Measurements from ENCODE around the gene LAGE3. TPM values are rescaled to one million over a fixed set of nuclear protein-coding genes. Genes with fewer than 3 reads are reported as not detected.

Gene LAGE3, protein sequence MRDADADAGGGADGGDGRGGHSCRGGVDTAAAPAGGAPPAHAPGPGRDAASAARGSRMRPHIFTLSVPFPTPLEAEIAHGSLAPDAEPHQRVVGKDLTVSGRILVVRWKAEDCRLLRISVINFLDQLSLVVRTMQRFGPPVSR
- total RNA-seq (2013; cell fraction: nucleolus; rRNA removed) = 0.96 TPM in 1 of 2 replicates, not detected in the other
- 32.0 and 34.6 TPM in 2 replicates for total RNA-seq (2014; rRNA removed)
- 8.9 and 9.5 TPM in 2 replicates for total RNA-seq (2014; rRNA removed; fragmentation: Illumina TruSeq; extraction: Trizol)
- total RNA-seq (2021) = 26.2 and 27.6 TPM in 2 replicates
- 17.0 TPM for polyA plus RNA-seq (2011; ENCODE audit: low read depth)
- polyA plus RNA-seq (2011; rRNA removed) = 6.1 and 11.8 TPM in 2 replicates
- polyA plus RNA-seq (2011; cell fraction: cytosol; rRNA removed) = 19.7 and 23.9 TPM in 2 replicates
- 14.8 and 16.4 TPM in 2 replicates for polyA plus RNA-seq (2011; cell fraction: nucleus; rRNA removed)
- 19.0 and 19.9 TPM in 2 replicates for polyA plus RNA-seq (2012)
- 1.0 and 6.4 TPM in 2 replicates for polyA plus RNA-seq (2014; fragmentation: Illumina TruSeq; extraction: Trizol)
- polyA plus RNA-seq (2014; fragmentation: Nextera tagmentation; extraction: Ambion mirVana) = 10 to 100 TPM in 1 of 2 experiments, 1 to 10 TPM in 1; 5.3 to 10.2 TPM
- 28.5 and 31.7 TPM in 2 replicates for polyA plus RNA-seq (2014; rRNA removed)
- 10 to 100 TPM; 62.8 to 63.7 TPM for polyA plus RNA-seq (2016; fragmentation: Nextera tagmentation; extraction: Ambion mirVana)
- polyA minus RNA-seq (2011; rRNA and poly(A)+ RNA removed) = 2.2 and 5.6 TPM in 2 replicates
- polyA minus RNA-seq (2011; cell fraction: cytosol; rRNA and poly(A)+ RNA removed) = 3.4 and 3.5 TPM in 2 replicates
- 1.7 and 2.2 TPM in 2 replicates for polyA minus RNA-seq (2011; cell fraction: nucleus; rRNA and poly(A)+ RNA removed)
- percentile 52 among the genes with signal in this experiment for Bru-seq, nascent RNA
- percentile 80 among the genes with signal in this experiment for BruChase-seq, experiment 1, labeled RNA remaining after a 6-hour chase
- BruChase-seq, experiment 2, labeled RNA remaining after a 2-hour chase = percentile 67 among the genes with signal in this experiment
- long read RNA-seq, experiment 1, transcript LAGE3-201 (3 exons, 949 nt) = major isoform, 30 of 32 reads
- long read RNA-seq, experiment 1, partial matches to known transcripts = 0 of 32 reads
- long read RNA-seq, experiment 1, other reads (novel, unspliced or antisense) = 2 of 32 reads
- long read RNA-seq, experiment 2, partial matches to known transcripts = 0 of 2 reads
- long read RNA-seq, experiment 2, other reads (novel, unspliced or antisense) = 0 of 2 reads

DNA sequence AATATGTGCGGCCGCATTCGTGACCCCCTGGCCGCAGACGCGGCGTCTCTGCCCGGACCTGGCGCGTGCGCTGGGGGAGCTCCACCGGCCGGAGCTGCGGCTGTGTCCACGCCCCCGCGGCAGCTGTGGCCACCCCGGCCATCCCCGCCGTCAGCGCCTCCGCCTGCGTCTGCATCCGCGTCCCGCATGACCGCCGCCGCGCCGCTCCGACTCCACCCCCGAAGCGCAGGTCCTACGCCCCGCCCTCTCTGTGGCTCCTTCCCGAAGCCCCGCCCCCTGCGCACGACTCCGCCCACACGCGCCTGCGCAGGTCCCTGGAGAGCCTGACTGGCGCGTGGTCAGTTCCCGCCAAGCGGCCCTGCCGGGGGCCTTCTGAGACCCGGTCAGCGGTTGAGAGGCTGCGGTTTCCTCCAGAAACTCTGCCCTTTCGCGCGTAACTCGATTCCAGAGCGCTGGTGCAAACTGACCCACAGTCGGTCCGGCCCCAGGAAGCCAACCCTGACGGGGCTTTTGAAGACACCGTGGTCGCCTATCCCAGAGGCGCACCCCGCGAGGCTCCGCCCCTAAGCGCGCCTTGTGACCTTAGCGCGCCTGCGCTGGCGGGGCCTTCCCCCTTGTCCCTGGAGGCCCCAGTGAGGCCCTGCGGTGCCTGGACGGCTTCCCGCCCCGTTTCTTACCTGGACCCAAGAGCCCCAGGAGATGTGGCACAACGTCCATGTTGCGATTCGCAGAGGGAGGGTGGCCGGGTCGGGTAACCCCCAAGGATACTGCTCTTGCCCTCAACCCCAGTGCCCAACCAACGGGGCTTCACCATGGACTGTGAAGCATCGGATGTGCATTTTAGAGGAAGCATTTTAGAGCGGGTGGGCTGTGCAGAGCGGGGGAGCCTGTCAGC lies at the start of gene LAGE3:
Gene LAGE3, minus strand, starts transcription at position 554 of the 895 bp plus-strand sequence. Its CDS starts 366 bp downstream, at position 188.
- H2AFZ ChIP-seq (ENCODE audit: control insufficient read depth, low read depth, low read length) = peak within 1 kb of the TSS; percentile 80
- TF ChIP-seq GABPA (IDR thresholded peaks at IDR 0.05; ENCODE audit: low read depth) = no peak
- TF ChIP-seq SIN3A (IDR thresholded peaks at IDR 0.05; ENCODE audit: low read depth, low read length) = no peak
- no peak for TF ChIP-seq STAT3 (IDR thresholded peaks at IDR 0.05; ENCODE audit: low read depth, low read length)
- TF ChIP-seq TBL1XR1 (IDR thresholded peaks at IDR 0.05; ENCODE audit: low read depth, low read length) = no peak
- TF ChIP-seq POLR2A (IDR thresholded peaks at IDR 0.05; ENCODE audit: low read depth, low read length) = peak; percentile 81
- TF ChIP-seq POLR2AphosphoS2 (IDR thresholded peaks at IDR 0.05; ENCODE audit: low read depth, low read length) = peak; percentile 69; the same call in 1 of the 2 replicates
- TF ChIP-seq, protein P1, sequence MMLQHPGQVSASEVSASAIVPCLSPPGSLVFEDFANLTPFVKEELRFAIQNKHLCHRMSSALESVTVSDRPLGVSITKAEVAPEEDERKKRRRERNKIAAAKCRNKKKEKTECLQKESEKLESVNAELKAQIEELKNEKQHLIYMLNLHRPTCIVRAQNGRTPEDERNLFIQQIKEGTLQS (IDR thresholded peaks at IDR 0.05; ENCODE audit: borderline replicate concordance, extremely low read depth, low read depth, low read length) = no peak
- TF ChIP-seq EGR1 (IDR thresholded peaks at IDR 0.05; ENCODE audit: borderline replicate concordance in 1 of 2, low read depth in 2 of 2, low read length in 2 of 2) = peak in 1 of 2 experiments; percentile 70; a peak in 2 of 3 replicates
- TF ChIP-seq, protein P2, sequence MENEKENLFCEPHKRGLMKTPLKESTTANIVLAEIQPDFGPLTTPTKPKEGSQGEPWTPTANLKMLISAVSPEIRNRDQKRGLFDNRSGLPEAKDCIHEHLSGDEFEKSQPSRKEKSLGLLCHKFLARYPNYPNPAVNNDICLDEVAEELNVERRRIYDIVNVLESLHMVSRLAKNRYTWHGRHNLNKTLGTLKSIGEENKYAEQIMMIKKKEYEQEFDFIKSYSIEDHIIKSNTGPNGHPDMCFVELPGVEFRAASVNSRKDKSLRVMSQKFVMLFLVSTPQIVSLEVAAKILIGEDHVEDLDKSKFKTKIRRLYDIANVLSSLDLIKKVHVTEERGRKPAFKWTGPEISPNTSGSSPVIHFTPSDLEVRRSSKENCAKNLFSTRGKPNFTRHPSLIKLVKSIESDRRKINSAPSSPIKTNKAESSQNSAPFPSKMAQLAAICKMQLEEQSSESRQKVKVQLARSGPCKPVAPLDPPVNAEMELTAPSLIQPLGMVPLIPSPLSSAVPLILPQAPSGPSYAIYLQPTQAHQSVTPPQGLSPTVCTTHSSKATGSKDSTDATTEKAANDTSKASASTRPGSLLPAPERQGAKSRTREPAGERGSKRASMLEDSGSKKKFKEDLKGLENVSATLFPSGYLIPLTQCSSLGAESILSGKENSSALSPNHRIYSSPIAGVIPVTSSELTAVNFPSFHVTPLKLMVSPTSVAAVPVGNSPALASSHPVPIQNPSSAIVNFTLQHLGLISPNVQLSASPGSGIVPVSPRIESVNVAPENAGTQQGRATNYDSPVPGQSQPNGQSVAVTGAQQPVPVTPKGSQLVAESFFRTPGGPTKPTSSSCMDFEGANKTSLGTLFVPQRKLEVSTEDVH (IDR thresholded peaks at IDR 0.05; ENCODE audit: low read depth, partially characterized antibody) = peak; percentile 98
- TF ChIP-seq ASH2L (IDR thresholded peaks at IDR 0.05; ENCODE audit: borderline replicate concordance, low read depth) = no peak
- peak; percentile 64; the same call in 1 of the 2 replicates for TF ChIP-seq NBN (IDR thresholded peaks at IDR 0.05)
- TF ChIP-seq BHLHE40 (IDR thresholded peaks at IDR 0.05; ENCODE audit: borderline replicate concordance in 1 of 2, low read depth in 2 of 2, low read length in 1 of 2) = peak in 1 of 2 experiments; percentile 83; a peak in 2 of 4 replicates
- TF ChIP-seq TARDBP (IDR thresholded peaks at IDR 0.05; ENCODE audit: borderline replicate concordance) = no peak
- peak; percentile 29 for TF ChIP-seq RELA (IDR thresholded peaks at IDR 0.05; ENCODE audit: borderline replicate concordance, partially characterized antibody)

More for the DNA sequence above, at the start of gene LAGE3:
- H3K9me3 ChIP-seq (replicated peaks; ENCODE audit: control insufficient read depth, insufficient read depth, low read length) = no peaks in the 10 kb centered on the region
- DNase-seq (ENCODE audit: low read depth, low spot score) (peak; percentile 64), ATAC-seq (peak; percentile 94), FAIRE-seq (no peak)
- no peaks in the 10 kb centered on the region; the same call in 1 of the 2 replicates for H3K4me1 ChIP-seq (ENCODE audit: control insufficient read depth, insufficient read depth, low read length)
- no peaks in the 10 kb centered on the region for H4K20me1 ChIP-seq (ENCODE audit: control insufficient read depth, insufficient read depth)
- WGBS (ENCODE audit: insufficient coverage, insufficient replicate concordance, low lambda C conversion rate, missing lambda C conversion rate) = 41% methylated on average over 77 of the region's 85 CpGs
- H3K9ac ChIP-seq (ENCODE audit: control insufficient read depth, insufficient read depth, low read length) = peak within 1 kb of the TSS; percentile 57
- ChIA-PET POLR2A (interaction anchor here (0.5 to 1.4 kb wide), 7 partner anchors 8 to 48 kb away, joined by 3 to 7 read pairs (median 3); partner anchors contain the start of genes FAM3A, SLC10A3 and UBL4A), RAD21 (ENCODE audit: unreplicated experiment) (interaction anchor here (0.6 to 0.8 kb wide), 4 partner anchors 8 to 49 kb away, joined by 3 to 6 read pairs (median 4); partner anchors contain the start of gene SLC10A3), SMC1A (ENCODE audit: uncharacterized antibody, unreplicated experiment) (interaction anchor here (0.6 kb wide), 1 partner anchor 409 kb away, joined by 3 read pairs; no protein-coding TSS in a partner anchor), CTCF (interaction anchor here (0.8 kb wide), 1 partner anchor 11 kb away, joined by 3 read pairs; the partner anchor contains the start of gene SLC10A3)
- peak within 1 kb of the TSS; percentile 58; the same call in 1 of the 2 replicates for H3K4me3 ChIP-seq
- peak within 1 kb of the TSS; percentile 94 for H3K4me2 ChIP-seq (ENCODE audit: control insufficient read depth, insufficient read depth)
- peak within 1 kb of the TSS; percentile 67 for H3K27ac ChIP-seq (ENCODE audit: control insufficient read depth, insufficient read depth)
- no TSS peak for BruUV-seq (replicated peaks)
- in situ Hi-C loops (cut with MboI) (no loop called here), intact Hi-C loops (cut with micrococcal nuclease; ENCODE audit: unreplicated experiment) (loop anchor here (2.0 to 5.0 kb wide), 3 partner anchors 38 to 68 kb away; partner anchors contain the start of genes FAM3A, GDI1 and TAFAZZIN)
- no peaks in the 10 kb centered on the region; the same call in 1 of the 2 replicates for H3K79me2 ChIP-seq (ENCODE audit: control insufficient read depth, insufficient read depth, low read length)
- no peaks in the 10 kb centered on the region for H3K27me3 ChIP-seq (replicated peaks in 1 of 2; ENCODE audit: control insufficient read depth in 2 of 2, insufficient read depth in 2 of 2, low read length in 1 of 2)
- H3K36me3 ChIP-seq (ENCODE audit: control insufficient read depth in 2 of 2, insufficient read depth in 2 of 2, low read length in 1 of 2) = no peaks in the 10 kb centered on the region

Data from GM12878 (cell line).